ENCODE data around the gene PLEKHA7.
"Not testable (repeated sequence)": the region's sequence is repeated elsewhere in the genome, so short reads cannot be mapped to it uniquely, and the experiment has no call there.

Gene PLEKHA7

GRCh38 chr11:16918543-16919182 lies 95.6 kb downstream of the PLEKHA7 start:
- not testable (repeated sequence) for H3K4me1 ChIP-seq (ENCODE audit: insufficient read depth, low read length); H3K9me3 ChIP-seq (ENCODE audit: low read length); H3K27me3 ChIP-seq (ENCODE audit: insufficient read depth, low read length); H3K36me3 ChIP-seq (ENCODE audit: insufficient read depth, low read length); H3K4me3 ChIP-seq (ENCODE audit: low read length); H2AFZ ChIP-seq (ENCODE audit: low read depth, low read length)

GRCh38 chr11:16917941-16918340 lies 96.3 kb downstream of the PLEKHA7 start:
- Histone ChIP-seq H3K9me3 (ENCODE audit: low read length) (no peaks in the 10 kb centered on the region), H2AFZ (ENCODE audit: low read depth, low read length) (no peak overlapping the region), H3K4me3 (ENCODE audit: low read length) (no peak overlapping the region), H3K4me1 (ENCODE audit: insufficient read depth, low read length) (peaks cover 11% of the 10 kb centered on the region), H3K36me3 (ENCODE audit: insufficient read depth, low read length) (no peaks in the 10 kb centered on the region), H3K27me3 (ENCODE audit: insufficient read depth, low read length) (no peaks in the 10 kb centered on the region)

- H3K27me3 ChIP-seq (ENCODE audit: insufficient read depth, low read length): no peaks in the 10 kb centered on the region
- peaks cover 18% of the 10 kb centered on the region for H3K4me1 ChIP-seq (ENCODE audit: insufficient read depth, low read length)
- H3K36me3 ChIP-seq (ENCODE audit: insufficient read depth, low read length): no peaks in the 10 kb centered on the region
- no peak overlapping the region for H2AFZ ChIP-seq (ENCODE audit: low read depth, low read length)
- no peaks in the 10 kb centered on the region for H3K9me3 ChIP-seq (ENCODE audit: low read length)
- no peak overlapping the region for H3K4me3 ChIP-seq (ENCODE audit: low read length)
Observed at GRCh38 chr11:16912692-16913111, 101.5 kb downstream of the PLEKHA7 start.

GRCh38 chr11:16911658-16912057 lies 102.6 kb downstream of the PLEKHA7 start:
- H3K4me3 ChIP-seq (ENCODE audit: low read length): no peak overlapping the region
- H3K4me1 ChIP-seq (ENCODE audit: insufficient read depth, low read length): peaks cover 18% of the 10 kb centered on the region
- H2AFZ ChIP-seq (ENCODE audit: low read depth, low read length): no peak overlapping the region
- no peaks in the 10 kb centered on the region for H3K27me3 ChIP-seq (ENCODE audit: insufficient read depth, low read length)
- H3K9me3 ChIP-seq (ENCODE audit: low read length): no peaks in the 10 kb centered on the region
- no peaks in the 10 kb centered on the region for H3K36me3 ChIP-seq (ENCODE audit: insufficient read depth, low read length)

GRCh38 chr11:16911186-16911585 lies 103.0 kb downstream of the PLEKHA7 start:
- peaks cover 18% of the 10 kb centered on the region for H3K4me1 ChIP-seq (ENCODE audit: insufficient read depth, low read length)
- no peak overlapping the region for H2AFZ ChIP-seq (ENCODE audit: low read depth, low read length)
- no peaks in the 10 kb centered on the region for H3K36me3 ChIP-seq (ENCODE audit: insufficient read depth, low read length)
- no peak overlapping the region for H3K4me3 ChIP-seq (ENCODE audit: low read length)
- no peaks in the 10 kb centered on the region for H3K27me3 ChIP-seq (ENCODE audit: insufficient read depth, low read length)
- H3K9me3 ChIP-seq (ENCODE audit: low read length): no peaks in the 10 kb centered on the region

- H3K4me3 ChIP-seq (ENCODE audit: low read length): no peak overlapping the region
- H3K36me3 ChIP-seq (ENCODE audit: insufficient read depth, low read length): no peaks in the 10 kb centered on the region
- H3K4me1 ChIP-seq (ENCODE audit: insufficient read depth, low read length): peaks cover 14% of the 10 kb centered on the region
- H3K9me3 ChIP-seq (ENCODE audit: low read length): no peaks in the 10 kb centered on the region
- no peak overlapping the region for H2AFZ ChIP-seq (ENCODE audit: low read depth, low read length)
- no peaks in the 10 kb centered on the region for H3K27me3 ChIP-seq (ENCODE audit: insufficient read depth, low read length)
Observed at GRCh38 chr11:16909359-16910035, 104.7 kb downstream of the PLEKHA7 start.

- Histone ChIP-seq H3K27me3 (ENCODE audit: insufficient read depth, low read length) (no peaks in the 10 kb centered on the region), H3K4me1 (ENCODE audit: insufficient read depth, low read length) (no peaks in the 10 kb centered on the region), H3K9me3 (ENCODE audit: low read length) (no peaks in the 10 kb centered on the region), H3K4me3 (ENCODE audit: low read length) (no peak overlapping the region), H3K36me3 (ENCODE audit: insufficient read depth, low read length) (no peaks in the 10 kb centered on the region), H2AFZ (ENCODE audit: low read depth, low read length) (no peak overlapping the region)
Observed at GRCh38 chr11:16905375-16905774, 108.8 kb downstream of the PLEKHA7 start.

DNA sequence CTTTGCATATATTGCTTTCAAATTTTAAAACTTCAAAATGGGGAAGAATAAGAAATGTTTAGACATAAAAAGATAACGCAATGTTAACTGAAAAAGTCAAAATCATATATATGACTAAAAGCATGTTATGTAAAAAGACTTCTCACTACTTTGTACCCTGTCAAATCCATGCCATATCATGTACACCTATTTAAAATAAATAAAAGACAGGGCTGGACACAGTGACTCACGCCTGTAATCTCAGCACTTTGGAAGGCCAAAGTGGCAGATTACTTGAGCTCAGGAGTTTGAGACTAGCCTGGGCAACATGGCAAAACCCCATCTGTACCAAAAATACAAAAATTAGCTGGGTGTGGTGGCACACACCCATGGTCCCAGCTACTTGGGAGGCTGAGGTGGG lies 109.5 kb downstream of the PLEKHA7 start:
- not testable (repeated sequence) for H2AFZ ChIP-seq (ENCODE audit: low read depth, low read length); H3K36me3 ChIP-seq (ENCODE audit: insufficient read depth, low read length); H3K4me1 ChIP-seq (ENCODE audit: insufficient read depth, low read length); H3K4me3 ChIP-seq (ENCODE audit: low read length); H3K9me3 ChIP-seq (ENCODE audit: low read length); H3K27me3 ChIP-seq (ENCODE audit: insufficient read depth, low read length)

GRCh38 chr11:16902781-16903378 lies 111.3 kb downstream of the PLEKHA7 start:
- no peaks in the 10 kb centered on the region for H3K9me3 ChIP-seq (ENCODE audit: low read length)
- no peak overlapping the region for H2AFZ ChIP-seq (ENCODE audit: low read depth, low read length)
- H3K4me1 ChIP-seq (ENCODE audit: insufficient read depth, low read length): peaks cover 5% of the 10 kb centered on the region
- H3K27me3 ChIP-seq (ENCODE audit: insufficient read depth, low read length): no peaks in the 10 kb centered on the region
- H3K36me3 ChIP-seq (ENCODE audit: insufficient read depth, low read length): no peaks in the 10 kb centered on the region
- no peak overlapping the region for H3K4me3 ChIP-seq (ENCODE audit: low read length)

DNA sequence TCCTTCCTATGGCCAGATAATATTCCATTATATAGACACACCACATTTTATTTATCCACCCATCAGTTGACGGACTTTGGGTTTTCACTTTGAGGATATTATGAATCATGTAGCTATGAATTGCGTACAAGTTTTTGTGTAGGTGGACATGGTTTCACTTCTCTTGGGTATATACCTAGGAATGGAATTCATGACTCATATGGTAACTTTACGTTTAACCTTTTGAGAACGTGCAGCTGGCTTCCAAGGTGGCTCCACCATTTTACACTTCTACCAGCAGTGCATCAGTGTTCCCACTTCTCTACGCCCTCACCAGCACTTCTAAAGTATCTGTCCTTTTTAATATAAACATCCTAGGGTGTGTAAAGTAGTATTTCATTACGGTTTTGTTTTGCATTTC lies 112.0 kb downstream of the PLEKHA7 start:
- Histone ChIP-seq H3K27me3 (ENCODE audit: insufficient read depth, low read length) (no peaks in the 10 kb centered on the region), H3K36me3 (ENCODE audit: insufficient read depth, low read length) (no peaks in the 10 kb centered on the region), H2AFZ (ENCODE audit: low read depth, low read length) (no peak overlapping the region), H3K4me3 (ENCODE audit: low read length) (no peak overlapping the region), H3K9me3 (ENCODE audit: low read length) (no peaks in the 10 kb centered on the region), H3K4me1 (ENCODE audit: insufficient read depth, low read length) (peaks cover 12% of the 10 kb centered on the region)

DNA sequence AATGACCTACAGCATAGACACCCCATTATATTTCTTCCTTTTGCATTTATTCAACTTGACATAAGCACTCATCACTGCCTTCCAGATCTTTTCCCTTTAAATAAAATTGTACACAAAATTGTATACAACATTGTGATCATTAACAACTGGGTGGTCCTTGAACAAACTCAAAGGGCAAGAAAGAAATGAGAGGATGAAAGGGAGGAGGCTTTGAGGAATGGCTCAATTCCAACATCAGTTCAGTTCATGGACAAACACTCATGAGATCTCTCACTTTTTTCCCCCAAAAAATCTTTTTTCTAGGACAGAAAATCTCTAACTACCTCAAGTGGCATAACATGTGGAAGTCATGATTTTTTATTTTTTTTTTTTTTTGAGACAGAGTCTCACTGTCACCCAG lies 113.7 kb downstream of the PLEKHA7 start:
- no peaks in the 10 kb centered on the region for H3K27me3 ChIP-seq (ENCODE audit: insufficient read depth, low read length)
- H3K4me1 ChIP-seq (ENCODE audit: insufficient read depth, low read length): peaks cover 25% of the 10 kb centered on the region

DNA sequence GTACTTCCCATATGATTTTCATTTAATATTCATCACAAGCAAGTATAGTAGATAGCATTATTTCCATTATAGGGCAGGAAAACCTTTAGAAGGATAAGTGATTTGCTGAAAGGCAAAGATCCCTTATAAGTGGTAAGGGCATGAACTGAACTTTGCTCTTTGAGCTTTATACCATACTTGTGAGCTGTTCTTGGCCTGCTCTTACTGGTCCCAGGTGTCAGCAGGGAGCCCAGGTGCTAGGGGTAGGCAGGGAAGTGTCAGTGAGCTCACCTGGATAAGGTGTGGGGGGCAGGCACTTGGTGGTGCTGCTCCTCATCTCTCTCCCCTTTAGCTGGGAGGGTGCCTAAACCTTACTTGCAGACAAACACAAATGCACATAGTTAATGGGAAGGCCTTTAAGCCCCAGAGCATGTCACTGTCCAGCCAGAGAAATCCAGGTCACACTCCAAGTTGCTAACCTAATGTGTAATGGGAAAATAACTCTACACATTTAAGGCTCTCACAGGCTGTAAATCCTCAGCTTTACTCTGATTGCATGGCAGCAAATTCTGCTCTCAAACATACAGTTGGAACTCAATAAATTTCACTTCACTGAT lies 114.4 kb downstream of the PLEKHA7 start:
- H2AFZ ChIP-seq (ENCODE audit: low read depth, low read length): no peak overlapping the region
- H3K36me3 ChIP-seq (ENCODE audit: insufficient read depth, low read length): no peaks in the 10 kb centered on the region
- H3K4me1 ChIP-seq (ENCODE audit: insufficient read depth, low read length): peaks cover 30% of the 10 kb centered on the region
- no peak overlapping the region for H3K4me3 ChIP-seq (ENCODE audit: low read length)
- H3K27me3 ChIP-seq (ENCODE audit: insufficient read depth, low read length): no peaks in the 10 kb centered on the region
- no peaks in the 10 kb centered on the region for H3K9me3 ChIP-seq (ENCODE audit: low read length)

More for the DNA sequence above, 113.7 kb downstream of the PLEKHA7 start:
- H3K36me3 ChIP-seq (ENCODE audit: insufficient read depth, low read length): no peaks in the 10 kb centered on the region
- H3K9me3 ChIP-seq (ENCODE audit: low read length): no peaks in the 10 kb centered on the region
- H3K4me3 ChIP-seq (ENCODE audit: low read length): no peak overlapping the region
- no peak overlapping the region for H2AFZ ChIP-seq (ENCODE audit: low read depth, low read length)

GRCh38 chr11:16898274-16898985 lies 115.8 kb downstream of the PLEKHA7 start:
- H3K4me1 ChIP-seq (ENCODE audit: insufficient read depth, low read length): peaks cover 30% of the 10 kb centered on the region
- H3K4me3 ChIP-seq (ENCODE audit: low read length): no peak overlapping the region
- no peaks in the 10 kb centered on the region for H3K27me3 ChIP-seq (ENCODE audit: insufficient read depth, low read length)
- H2AFZ ChIP-seq (ENCODE audit: low read depth, low read length): no peak overlapping the region
- no peaks in the 10 kb centered on the region for H3K36me3 ChIP-seq (ENCODE audit: insufficient read depth, low read length)
- no peaks in the 10 kb centered on the region for H3K9me3 ChIP-seq (ENCODE audit: low read length)
